Measurements from ENCODE around the gene DDX4.
"Not testable (repeated sequence)": the region's sequence is repeated elsewhere in the genome, so short reads cannot be mapped to it uniquely, and the experiment has no call there.

Gene DDX4

GRCh38 chr5:55737793-55738192 is at the start of gene DDX4:
Gene DDX4, plus strand, starts transcription at chr5:55738061. Its CDS starts 903 bp downstream, at chr5:55738964.
- FAIRE-seq: no peak

DNA sequence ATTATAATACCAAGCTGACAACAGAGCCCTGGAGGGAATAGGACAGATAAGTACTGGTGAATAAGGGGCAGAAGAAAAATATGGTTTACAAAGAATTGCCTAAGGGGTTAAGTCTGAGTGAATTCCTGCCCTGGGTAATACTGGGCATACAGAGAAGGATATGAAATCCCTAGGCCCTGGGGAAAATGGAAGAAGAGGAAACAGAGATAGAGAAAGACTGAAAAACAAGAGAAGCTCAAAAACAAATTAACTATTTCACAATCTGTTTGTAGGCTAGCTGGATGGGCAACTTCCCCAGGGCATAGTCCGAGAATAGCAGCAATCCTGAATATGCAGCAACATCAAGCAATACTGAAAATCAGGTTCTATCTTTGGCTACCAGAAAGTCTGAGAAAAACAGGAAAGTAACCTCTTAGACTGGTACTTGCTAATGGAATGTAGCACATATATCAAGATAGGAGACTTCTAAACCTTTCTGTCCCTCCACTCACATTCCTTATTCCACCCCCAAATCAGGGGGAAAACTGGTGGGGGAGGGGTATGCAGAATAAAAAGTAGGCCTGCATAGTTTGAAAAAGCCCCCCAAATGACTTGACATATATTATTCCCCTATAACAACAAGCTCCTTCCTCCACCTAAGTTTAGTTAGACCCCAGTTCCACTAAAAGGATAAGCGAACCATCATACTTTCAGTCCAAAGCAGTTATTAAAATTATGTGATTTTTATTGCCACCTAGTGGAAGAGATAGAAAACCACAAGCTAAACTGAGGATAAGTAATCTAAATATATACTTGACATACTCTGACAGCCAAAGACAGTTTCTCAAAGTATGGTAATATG is 46.4 kb upstream of the DDX4 start:
- peak; percentile 98 for FAIRE-seq

GRCh38 chr5:55692106-55692417 is 45.8 kb upstream of the DDX4 start:
- FAIRE-seq: no peak

- no peak for FAIRE-seq
These were observed 45.4 kb upstream of the DDX4 start for GRCh38 chr5:55692509-55692908.

DNA sequence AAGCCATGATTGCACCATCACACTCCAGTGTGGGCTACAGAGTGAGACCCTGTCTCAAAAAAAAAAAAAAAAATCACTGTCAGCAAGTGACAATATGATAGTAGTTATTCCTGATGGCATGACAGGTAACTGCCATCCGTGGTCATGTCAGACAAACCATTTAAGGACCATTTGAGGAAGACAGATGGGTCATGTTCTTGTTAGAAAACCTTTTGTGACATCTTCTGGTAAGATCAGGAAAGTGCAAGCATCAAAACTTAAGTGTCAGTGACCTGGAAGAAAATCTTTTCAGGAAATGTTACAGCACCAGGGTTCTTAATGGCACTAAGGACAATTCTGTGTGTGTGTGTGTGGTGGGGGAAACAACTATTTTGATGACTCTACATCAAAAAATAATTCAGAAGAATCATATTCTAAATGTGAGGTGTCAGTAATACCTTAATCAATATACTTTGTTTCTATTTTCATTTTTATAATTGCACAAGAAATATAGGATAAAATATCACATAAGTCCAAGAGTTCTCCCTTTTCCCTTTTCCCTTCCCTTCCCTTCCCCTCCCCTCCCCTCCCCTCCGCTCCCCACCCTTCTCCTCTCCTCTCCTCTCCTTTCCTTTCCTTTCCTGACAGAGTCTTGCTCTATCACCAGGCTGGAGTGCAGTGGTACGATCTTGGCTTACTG is 43.6 kb upstream of the DDX4 start:
- FAIRE-seq: no peak

- not testable (repeated sequence) for FAIRE-seq
These were observed 41.2 kb upstream of the DDX4 start for GRCh38 chr5:55696704-55697103.

- FAIRE-seq: peak; percentile 69
These were observed 38.7 kb upstream of the DDX4 start for GRCh38 chr5:55699041-55699688.

GRCh38 chr5:55700745-55701144 is 37.1 kb upstream of the DDX4 start:
- no peak for FAIRE-seq

GRCh38 chr5:55701462-55702103 is 36.3 kb upstream of the DDX4 start:
- FAIRE-seq: peak; percentile 36

- FAIRE-seq: peak; percentile 79
These were observed 35.1 kb upstream of the DDX4 start for GRCh38 chr5:55702598-55703345.

GRCh38 chr5:55706230-55706629 is 31.6 kb upstream of the DDX4 start:
- FAIRE-seq: no peak

GRCh38 chr5:55708732-55709131 is 29.1 kb upstream of the DDX4 start:
- FAIRE-seq: no peak

- FAIRE-seq: no peak
These were observed 26.3 kb upstream of the DDX4 start for GRCh38 chr5:55711507-55712022.

- FAIRE-seq: peak; percentile 33
These were observed 25.6 kb upstream of the DDX4 start, which contains the start of gene SLC38A9 for GRCh38 chr5:55712023-55712859. Gene SLC38A9, minus strand, starts transcription at chr5:55712324. Its CDS starts 14,366 bp downstream, at chr5:55697958.

- no peak for FAIRE-seq
These were observed 24.0 kb upstream of the DDX4 start for GRCh38 chr5:55713871-55714270.

DNA sequence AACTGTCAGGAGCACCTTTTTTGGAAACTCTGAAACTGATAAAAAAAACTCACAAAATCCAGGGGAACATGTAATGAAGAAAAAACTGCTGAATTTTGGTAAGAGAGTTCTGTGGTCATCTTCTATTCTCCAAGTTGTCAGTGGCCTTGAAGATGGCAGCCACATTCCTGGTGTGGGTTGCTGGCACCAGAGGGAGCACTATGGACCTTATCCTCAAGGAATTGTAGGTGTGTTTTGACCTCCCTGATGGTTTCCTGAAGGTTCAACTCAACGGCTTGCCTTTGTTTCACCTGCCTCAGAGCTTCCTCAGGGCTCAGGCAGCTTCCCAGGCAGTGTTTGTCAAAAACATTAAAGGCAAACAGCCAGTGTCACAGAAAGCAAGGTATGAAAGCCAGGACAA is 23.5 kb upstream of the DDX4 start:
- no peak for FAIRE-seq

- no peak for FAIRE-seq
These were observed 23.1 kb upstream of the DDX4 start for GRCh38 chr5:55714749-55715148.

- FAIRE-seq: no peak
These were observed 22.3 kb upstream of the DDX4 start for GRCh38 chr5:55715519-55716078.

GRCh38 chr5:55719026-55719425 is 18.8 kb upstream of the DDX4 start:
- not testable (repeated sequence) for FAIRE-seq

DNA sequence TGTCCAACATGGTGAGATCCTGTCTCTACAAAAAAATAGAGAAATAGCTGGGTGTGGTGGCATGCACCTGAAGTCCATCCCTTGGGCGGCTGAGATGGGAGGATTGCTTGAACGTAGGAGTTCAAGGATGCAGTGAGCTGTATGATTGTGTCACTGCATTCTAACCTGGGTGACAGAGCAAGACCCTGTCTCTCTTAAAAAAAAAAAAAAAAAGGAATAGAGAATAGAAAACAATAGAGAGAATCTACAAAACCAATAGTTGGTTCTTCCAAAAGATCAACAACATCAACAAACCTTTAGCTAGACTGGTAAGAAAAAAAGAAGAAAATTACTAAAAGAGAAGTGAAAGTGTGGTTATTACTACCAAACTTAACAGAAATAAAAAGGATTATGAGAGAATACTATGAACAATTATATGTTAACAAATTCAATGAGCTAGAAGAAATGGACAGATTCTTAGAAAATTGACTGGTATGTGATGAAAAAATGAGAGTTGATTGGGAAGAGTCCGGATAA is 17.6 kb upstream of the DDX4 start:
- FAIRE-seq: no peak

GRCh38 chr5:55724281-55724680 is 13.6 kb upstream of the DDX4 start:
- FAIRE-seq: no peak

Measured in islet of Langerhans (tissue), 1 donor.